ENCODE measurements around the gene SMIM41. TPM values are rescaled to one million over a fixed set of nuclear protein-coding genes. Genes with fewer than 3 reads are reported as not detected.
A peak's percentile ranks its signal among the peaks of the same experiment; 100 is the strongest.

The SMIM41 gene
- total RNA-seq, 1 donor from 2014 or later = 0.26 TPM

DNA sequence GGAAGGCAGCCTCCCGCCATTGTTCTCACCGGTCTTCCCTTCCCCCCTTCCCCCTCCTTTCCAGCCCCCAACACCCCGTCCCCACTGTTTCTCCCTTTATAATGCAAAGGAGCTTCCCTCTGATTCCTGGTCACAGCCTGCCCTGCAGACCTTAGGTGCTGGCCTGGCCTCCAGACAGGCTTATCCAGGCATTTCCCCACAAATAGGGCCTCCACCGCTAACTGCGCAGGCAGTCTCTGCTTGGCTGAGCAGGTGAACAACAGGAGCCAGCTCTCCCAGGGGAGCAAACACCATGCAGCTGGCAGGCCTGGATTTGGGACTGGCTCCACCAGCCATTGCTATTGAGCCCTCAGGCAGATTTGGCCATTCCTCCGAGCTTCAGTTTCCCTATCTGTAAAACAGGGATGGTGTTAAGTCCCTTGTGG, 46.0 kb downstream of the SMIM41 start:
- DNase-seq (ENCODE audit: low read depth) = no peak
- no peak overlapping the region for H3K4me3 ChIP-seq (ENCODE audit: low read depth, low read length)
- H3K27me3 ChIP-seq (ENCODE audit: control insufficient read depth, insufficient read depth, low read length) = peaks cover 4% of the 10 kb centered on the region
- no peaks in the 10 kb centered on the region for H3K36me3 ChIP-seq (ENCODE audit: control insufficient read depth, insufficient read depth, low read length)
- FAIRE-seq = no peak
- TF ChIP-seq, protein P1, sequence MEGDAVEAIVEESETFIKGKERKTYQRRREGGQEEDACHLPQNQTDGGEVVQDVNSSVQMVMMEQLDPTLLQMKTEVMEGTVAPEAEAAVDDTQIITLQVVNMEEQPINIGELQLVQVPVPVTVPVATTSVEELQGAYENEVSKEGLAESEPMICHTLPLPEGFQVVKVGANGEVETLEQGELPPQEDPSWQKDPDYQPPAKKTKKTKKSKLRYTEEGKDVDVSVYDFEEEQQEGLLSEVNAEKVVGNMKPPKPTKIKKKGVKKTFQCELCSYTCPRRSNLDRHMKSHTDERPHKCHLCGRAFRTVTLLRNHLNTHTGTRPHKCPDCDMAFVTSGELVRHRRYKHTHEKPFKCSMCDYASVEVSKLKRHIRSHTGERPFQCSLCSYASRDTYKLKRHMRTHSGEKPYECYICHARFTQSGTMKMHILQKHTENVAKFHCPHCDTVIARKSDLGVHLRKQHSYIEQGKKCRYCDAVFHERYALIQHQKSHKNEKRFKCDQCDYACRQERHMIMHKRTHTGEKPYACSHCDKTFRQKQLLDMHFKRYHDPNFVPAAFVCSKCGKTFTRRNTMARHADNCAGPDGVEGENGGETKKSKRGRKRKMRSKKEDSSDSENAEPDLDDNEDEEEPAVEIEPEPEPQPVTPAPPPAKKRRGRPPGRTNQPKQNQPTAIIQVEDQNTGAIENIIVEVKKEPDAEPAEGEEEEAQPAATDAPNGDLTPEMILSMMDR (IDR thresholded peaks at IDR 0.05; ENCODE audit: insufficient read depth, low read length, severe bottlenecking) = no peak

DNA sequence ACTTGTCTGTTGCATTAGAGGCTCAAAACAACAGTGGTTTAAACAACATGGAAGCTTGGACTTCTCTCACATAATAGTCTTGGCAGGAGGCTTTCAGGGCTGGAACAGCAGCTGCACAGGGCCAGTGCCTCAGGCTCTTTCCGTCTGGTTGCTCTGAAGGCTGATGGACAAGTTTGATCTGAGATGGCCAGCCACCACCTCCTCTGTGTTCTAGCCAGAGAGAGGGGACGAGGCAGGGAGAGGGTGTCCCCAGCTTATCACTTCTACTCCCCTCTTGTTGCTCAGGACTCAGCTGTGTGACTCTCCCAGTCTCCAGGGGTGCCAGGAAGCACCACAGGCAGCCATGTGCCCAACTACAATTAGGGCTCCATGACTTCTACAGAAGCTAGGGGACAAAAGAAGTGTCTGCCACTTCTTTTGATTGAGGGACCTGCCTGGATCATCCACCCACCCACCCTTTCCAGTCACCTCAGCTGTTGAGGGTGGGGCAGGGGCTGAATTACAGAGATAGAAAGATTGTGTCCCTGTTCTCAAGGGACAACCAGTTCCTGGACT, 46.6 kb downstream of the SMIM41 start:
- FAIRE-seq = peak; percentile 13

DNA sequence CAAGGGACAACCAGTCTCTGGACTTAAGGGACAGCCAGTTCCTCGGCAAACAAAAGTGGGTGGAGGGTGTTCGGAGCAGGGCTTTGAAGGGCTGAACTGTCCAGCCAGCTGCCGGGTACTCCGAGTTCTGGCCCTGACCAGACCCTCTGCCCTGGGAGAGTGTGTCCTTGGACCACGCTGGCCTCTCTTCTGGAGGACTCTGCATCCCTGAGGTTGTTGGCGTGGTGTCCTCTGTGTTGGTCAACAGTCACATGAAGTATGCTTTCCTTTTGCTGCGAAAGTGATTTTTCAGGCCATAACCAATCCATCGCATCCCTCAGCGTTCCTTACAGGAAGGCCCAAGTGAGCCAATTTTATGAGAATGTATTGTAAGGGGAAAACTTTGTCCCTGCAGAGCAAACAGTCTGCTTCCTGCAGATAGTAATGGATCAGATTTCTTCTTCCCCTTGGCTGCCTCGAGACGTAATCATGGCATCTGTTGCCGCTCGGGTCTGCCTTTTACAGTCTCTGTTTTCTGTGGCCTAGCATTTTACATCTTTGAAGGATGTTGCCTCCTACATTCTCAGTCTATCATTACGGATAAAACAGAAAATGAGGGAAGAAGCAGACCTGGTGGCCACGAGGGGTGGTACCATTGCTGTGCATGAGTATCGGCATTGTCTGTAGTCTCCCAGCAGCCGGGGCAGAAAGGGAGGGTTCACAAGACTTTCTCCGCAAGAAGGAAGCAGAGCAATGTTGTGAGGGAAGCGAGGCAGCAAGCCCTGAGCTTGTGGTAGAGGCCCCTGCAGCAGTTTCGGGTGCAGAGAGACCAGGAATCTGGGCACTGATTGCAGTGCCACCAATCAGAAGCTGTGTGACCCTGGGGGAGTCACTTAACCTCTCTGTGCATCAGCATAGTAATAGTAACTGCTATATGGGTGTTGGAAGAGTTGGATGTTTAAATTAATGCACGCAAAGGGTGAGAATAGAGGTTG, 47.4 kb downstream of the SMIM41 start:
- FAIRE-seq (no peak), DNase-seq (ENCODE audit: low read depth) (no peak)
- TF ChIP-seq, protein P1 (IDR thresholded peaks at IDR 0.05; ENCODE audit: insufficient read depth, low read length, severe bottlenecking) = no peak
- no peak overlapping the region for H3K4me3 ChIP-seq (ENCODE audit: low read depth, low read length)
- H3K27me3 ChIP-seq (ENCODE audit: control insufficient read depth, insufficient read depth, low read length) = peaks cover 4% of the 10 kb centered on the region
- H3K36me3 ChIP-seq (ENCODE audit: control insufficient read depth, insufficient read depth, low read length) = no peaks in the 10 kb centered on the region

More for the DNA sequence above, 46.6 kb downstream of the SMIM41 start:
- Histone ChIP-seq H3K27me3 (ENCODE audit: control insufficient read depth, insufficient read depth, low read length) (peaks cover 4% of the 10 kb centered on the region), H3K4me3 (ENCODE audit: low read depth, low read length) (no peak overlapping the region), H3K36me3 (ENCODE audit: control insufficient read depth, insufficient read depth, low read length) (no peaks in the 10 kb centered on the region)
- TF ChIP-seq, protein P1 (IDR thresholded peaks at IDR 0.05; ENCODE audit: insufficient read depth, low read length, severe bottlenecking) = no peak
- DNase-seq (ENCODE audit: low read depth) = no peak

DNA sequence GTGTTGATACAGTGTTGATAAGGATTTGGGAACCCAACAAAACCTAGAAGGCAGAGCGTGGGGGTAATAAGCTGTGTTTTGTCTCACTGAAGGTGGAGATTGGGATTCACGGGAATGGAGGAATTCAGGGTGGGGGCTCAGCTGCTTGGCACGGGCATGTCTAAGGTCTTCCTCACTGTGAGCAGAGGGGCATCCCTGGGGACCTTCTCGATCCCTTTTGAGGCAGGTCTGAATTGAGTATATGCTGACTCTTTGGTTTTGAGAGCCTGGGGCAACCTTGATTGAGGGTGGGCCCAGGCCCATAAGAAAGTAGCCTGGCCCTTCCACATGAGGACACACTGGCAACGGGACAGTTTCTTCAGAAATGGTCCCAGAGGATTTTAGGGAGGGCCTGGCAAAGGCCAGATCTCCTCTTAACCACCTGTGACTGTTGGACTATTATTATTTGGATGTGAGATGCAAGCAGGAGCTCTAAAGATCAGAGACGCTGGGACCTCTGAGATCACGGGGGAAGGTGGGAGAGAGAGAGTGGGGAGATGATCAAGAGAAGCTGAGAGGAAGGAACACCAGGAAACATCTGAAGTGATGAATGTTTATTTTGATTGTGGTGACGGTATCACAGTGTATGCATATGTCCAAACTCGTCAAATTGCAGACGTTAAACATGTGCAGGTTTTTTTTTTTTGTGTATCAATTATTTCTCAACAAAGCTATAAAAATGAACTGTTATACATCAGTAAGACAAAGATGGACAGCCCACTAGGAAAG, 48.4 kb downstream of the SMIM41 start:
- no peaks in the 10 kb centered on the region for H3K36me3 ChIP-seq (ENCODE audit: control insufficient read depth, insufficient read depth, low read length)
- no peak for FAIRE-seq
- H3K4me3 ChIP-seq (ENCODE audit: low read depth, low read length) = no peak overlapping the region
- TF ChIP-seq, protein P1 (IDR thresholded peaks at IDR 0.05; ENCODE audit: insufficient read depth, low read length, severe bottlenecking) = no peak
- H3K27me3 ChIP-seq (ENCODE audit: control insufficient read depth, insufficient read depth, low read length) = peaks cover 1% of the 10 kb centered on the region
- no peak for DNase-seq (ENCODE audit: low read depth)

DNA sequence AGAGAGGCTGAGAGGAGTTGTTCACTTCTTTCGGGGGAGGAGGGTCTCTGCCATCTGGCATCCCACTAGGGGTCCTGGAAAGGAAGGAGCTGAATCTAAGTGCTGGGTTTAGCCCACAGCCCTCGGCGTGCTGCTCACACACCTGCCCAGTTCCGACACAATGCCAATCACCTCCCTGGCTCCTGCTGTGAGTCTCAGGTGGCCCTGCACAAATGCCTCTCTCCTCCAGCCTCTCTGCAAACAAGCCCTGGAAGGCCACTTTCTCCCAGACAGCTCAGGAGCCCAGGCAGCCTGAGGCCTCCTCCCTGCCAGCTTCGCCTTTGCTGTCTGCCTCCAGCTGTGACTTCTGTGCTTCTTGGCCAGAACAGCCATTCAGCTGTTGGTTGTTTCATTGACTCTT, 51.2 kb downstream of the SMIM41 start:
- TF ChIP-seq, protein P1 (IDR thresholded peaks at IDR 0.05; ENCODE audit: insufficient read depth, low read length, severe bottlenecking) = no peak
- no peaks in the 10 kb centered on the region for H3K36me3 ChIP-seq (ENCODE audit: control insufficient read depth, insufficient read depth, low read length)
- FAIRE-seq = no peak
- no peak for DNase-seq (ENCODE audit: low read depth)
- no peak overlapping the region for H3K4me3 ChIP-seq (ENCODE audit: low read depth, low read length)
- H3K27me3 ChIP-seq (ENCODE audit: control insufficient read depth, insufficient read depth, low read length) = no peaks in the 10 kb centered on the region
